GM10248 (cell line): ENCODE data around the gene STRAP.

ENCODE experiments used
- CTCF ChIA-PET: fragments of 300-600 bp; sonication (Branson Sonifier 250); formaldehyde crosslinking; extraction: SDS; loops from one replicate; lab custom pipeline; 2021; ENCODE audit warnings: antibody characterized with exemption; lab: Yijun Ruan, JAX
- POLR2A ChIA-PET: fragments of 350-650 bp; sonication (Branson Sonifier 250); formaldehyde crosslinking; extraction: SDS; loops from one replicate; lab custom pipeline; 2020; ENCODE audit warnings: antibody characterized with exemption; lab: Yijun Ruan, JAX
- DNase-seq: peaks from one replicate; pipeline ENCODE4 v3.0.0; 2012; ENCODE audit errors: extremely low spot score
- CTCF ChIP-seq: IDR thresholded peaks from 2 replicates; pipeline ENCODE4 v1.5.1; 2012; ENCODE audit warnings: mild to moderate bottlenecking, low read depth; ENCODE audit errors: extremely low read depth, missing control alignments, control extremely low read depth

Gene STRAP

GRCh38 chr12:15928870-15929571 lies 46.8 kb downstream of the STRAP start:
- CTCF ChIA-PET = interaction anchor here (0.9 to 3.3 kb wide), 7 partner anchors 9 to 30 kb away, joined by 3 to 15 read pairs (median 3); partner anchors contain the start of gene DERA
- no peak for TF ChIP-seq CTCF
- no peak for DNase-seq
- POLR2A ChIA-PET = no interaction called here

GRCh38 chr12:15931590-15932053 lies 49.4 kb downstream of the STRAP start:
- TF ChIP-seq CTCF = peak; percentile 22
- no peak for DNase-seq
- POLR2A ChIA-PET = no interaction called here
- CTCF ChIA-PET = interaction anchor here (0.8 to 1.4 kb wide), 4 partner anchors 8 to 21 kb away, joined by 3 to 4 read pairs (median 3); no protein-coding TSS in a partner anchor

- ChIA-PET CTCF (interaction anchor here (1.4 kb wide), 1 partner anchor 10 kb away, joined by 4 read pairs; no protein-coding TSS in a partner anchor), POLR2A (no interaction called here)
- DNase-seq = no peak
- TF ChIP-seq CTCF = no peak
Observed at GRCh38 chr12:15932327-15932726, 50.1 kb downstream of the STRAP start.

- CTCF ChIA-PET = interaction anchor here (1.4 kb wide), 1 partner anchor 10 kb away, joined by 4 read pairs; no protein-coding TSS in a partner anchor
- DNase-seq = no peak
Observed at GRCh38 chr12:15932971-15933370, 50.8 kb downstream of the STRAP start.

GRCh38 chr12:15933751-15934150 lies 51.6 kb downstream of the STRAP start:
- no peak for DNase-seq
- ChIA-PET POLR2A (no interaction called here), CTCF (no interaction called here)
- no peak for TF ChIP-seq CTCF

More at GRCh38 chr12:15932971-15933370, 50.8 kb downstream of the STRAP start:
- TF ChIP-seq CTCF = no peak
- POLR2A ChIA-PET = no interaction called here

GRCh38 chr12:15936751-15937150 lies 54.6 kb downstream of the STRAP start:
- no peak for TF ChIP-seq CTCF
- DNase-seq = no peak
- CTCF ChIA-PET = no interaction called here
- POLR2A ChIA-PET = no interaction called here
